Right lobe of liver (tissue), 6 donors: ENCODE results near the gene FAM20B. TPM values are rescaled to one million over a fixed set of nuclear protein-coding genes. Genes with fewer than 3 reads are reported as not detected.
A peak's percentile ranks its signal among the peaks of the same experiment; 100 is the strongest.
"Not testable (repeated sequence)": the region's sequence is repeated elsewhere in the genome, so short reads cannot be mapped to it uniquely, and the experiment has no call there.

Experiments used
- ATAC-seq, 4 donors: fragments of 200-7000 bp; cut with Tn5 transposase; one replicate each; pipeline ENCODE4 v1.9.1; 2020; ENCODE audit warnings: mild to moderate bottlenecking in 4 of 4, moderate library complexity in 4 of 4
- DNase-seq, 3 donors: peaks; one replicate each; pipeline ENCODE4 v3.0.0-alpha.2; 2020
- H3K27ac ChIP-seq, 3 donors: fragments of 200-600 bp; one replicate each; pipeline ENCODE4 v1.8.0; 2022
- H3K27me3 ChIP-seq, 2 donors: fragments of 200-600 bp; one replicate each; pipeline ENCODE4 v1.8.0; 2022
- H3K36me3 ChIP-seq, 4 donors: fragments of 200-600 bp; sonication (generic) in 1 of 4; one replicate each; pipeline versions ENCODE4 v1.5.1 to v1.8.0; 2017 to 2022; ENCODE audit warnings: control low read depth in 1 of 4
- H3K4me1 ChIP-seq, 4 donors: fragments of 200-600 bp; sonication (generic) in 1 of 4; one replicate each; pipeline versions ENCODE4 v1.5.1 to v1.8.0; 2017 to 2022; ENCODE audit warnings: control low read depth in 1 of 4
- H3K4me3 ChIP-seq, 3 donors: fragments of 200-600 bp; one replicate each; pipeline ENCODE4 v1.8.0; 2022
- H3K9me3 ChIP-seq, 4 donors: fragments of 200-600 bp; sonication (generic) in 1 of 4; one replicate each; pipeline versions ENCODE4 v1.5.1 to v1.8.0; 2017 to 2022; ENCODE audit warnings: control low read depth in 1 of 4
- CTCF ChIP-seq, 4 donors: fragments of 200-600 bp in 3 of 4; fragments of 450-650 bp in 1 of 4; IDR thresholded peaks; one replicate each; pipeline versions ENCODE4 v1.5.1 to v1.8.0; 2016 to 2022; ENCODE audit warnings: antibody characterized with exemption in 4 of 4, mild to moderate bottlenecking in 2 of 4
- POLR2A ChIP-seq: fragments of 450-650 bp; IDR thresholded peaks from one replicate; pipeline ENCODE4 v1.6.1; 2017; ENCODE audit warnings: antibody characterized with exemption, mild to moderate bottlenecking
- WGBS: methylation state at CpG from one replicate; pipeline ENCODE4 v1.1.6; 2018; ENCODE audit warnings: low coverage, low lambda C conversion rate; ENCODE audit not compliant: insufficient coverage; ENCODE audit errors: missing lambda C conversion rate; 5-methylcytosine and 5-hydroxymethylcytosine counted together
- intact Hi-C, 2 donors: fragments of 100-400 bp; cut with DNase I; formaldehyde crosslinking; loops; one replicate each; pipeline versions ENCODE4 v1.11.2 to v1.14.1; 2022
- total RNA-seq, 6 experiments: library from RNA; depleted of rRNA in 2 of 6; stranded (reverse); fragments of >200 nt in 2 of 6; fragmentation: NEBNext Ultra II Directional in 3 of 6; extraction: Animal tissue kit (Norgen Biotek cat#: 25700) in 3 of 6; gene quantifications; one replicate each; pipeline versions ENCODE4 v1.1.0 to v1.2.4, GENCODE V29; 2016 to 2023
- donor health status: DM: no; HTN: yes; CAD: no.
- donor health status: DM: no; HTN: no; CAD: no.
- donor health status: DM: no; HTN: no; CAD: no.
- donor health status: DM: no; HTN: yes; CAD: no.
- donor health status: DM: no; HTN: yes; CAD: no.

Gene FAM20B
- total RNA-seq, 6 experiments from 2014 or later, result 14.7 to 19.6 (median 17.1) TPM

- no peak overlapping the region for H3K4me3 ChIP-seq
- no peaks in the 10 kb centered on the region for H3K36me3 ChIP-seq
- H3K4me1 ChIP-seq, result no peaks in the 10 kb centered on the region
- no peak overlapping the region for H3K27ac ChIP-seq
- no peak for TF ChIP-seq CTCF (IDR thresholded peaks at IDR 0.05)
- no peak for TF ChIP-seq POLR2A
- no peak for ATAC-seq
- 90% methylated on average over 1 of the region's 1 CpG for WGBS
- no peaks in the 10 kb centered on the region for H3K27me3 ChIP-seq
- no peak for DNase-seq
- H3K9me3 ChIP-seq, result no peaks in the 10 kb centered on the region
- intact Hi-C loops, result loop anchor here in 1 of 2 donors (5.0 kb wide), 1 partner anchor 455 kb away; no protein-coding TSS in a partner anchor
Measured at GRCh38 chr1:178997428-178997827, 28.3 kb upstream of the FAM20B start.

DNA sequence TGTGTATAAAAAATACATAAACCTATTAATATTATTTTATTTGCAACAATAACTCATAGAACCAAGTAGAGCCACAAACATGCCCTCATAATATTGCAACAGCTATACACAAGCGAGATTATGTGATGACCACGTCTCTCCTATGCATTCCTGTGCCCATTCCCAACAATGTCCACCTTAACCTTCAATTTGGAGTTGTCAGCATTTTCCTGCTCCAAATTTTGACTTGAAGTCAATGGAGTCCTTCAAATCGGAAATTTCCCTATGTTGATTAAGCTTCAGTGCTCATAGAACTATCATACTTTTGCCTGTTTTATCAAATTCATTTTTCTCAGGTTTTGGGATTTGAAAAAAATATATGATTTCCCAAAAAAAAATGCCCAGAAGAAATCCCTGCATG is 27.4 kb upstream of the FAM20B start:
- ATAC-seq (no peak), DNase-seq (no peak)
- Histone ChIP-seq H3K4me1 (peaks cover 0 to 5% (median 2%) of the 10 kb centered on the region in 4 donors), H3K9me3 (no peaks in the 10 kb centered on the region), H3K36me3 (no peaks in the 10 kb centered on the region), H3K27ac (no peak overlapping the region), H3K4me3 (no peak overlapping the region), H3K27me3 (no peaks in the 10 kb centered on the region)
- TF ChIP-seq POLR2A (no peak), CTCF (IDR thresholded peaks at IDR 0.05) (no peak)
- 75% methylated on average over 3 of the region's 3 CpGs for WGBS
- intact Hi-C loops, result loop anchor here in 1 of 2 donors (5.0 kb wide), 1 partner anchor 456 kb away; no protein-coding TSS in a partner anchor

DNA sequence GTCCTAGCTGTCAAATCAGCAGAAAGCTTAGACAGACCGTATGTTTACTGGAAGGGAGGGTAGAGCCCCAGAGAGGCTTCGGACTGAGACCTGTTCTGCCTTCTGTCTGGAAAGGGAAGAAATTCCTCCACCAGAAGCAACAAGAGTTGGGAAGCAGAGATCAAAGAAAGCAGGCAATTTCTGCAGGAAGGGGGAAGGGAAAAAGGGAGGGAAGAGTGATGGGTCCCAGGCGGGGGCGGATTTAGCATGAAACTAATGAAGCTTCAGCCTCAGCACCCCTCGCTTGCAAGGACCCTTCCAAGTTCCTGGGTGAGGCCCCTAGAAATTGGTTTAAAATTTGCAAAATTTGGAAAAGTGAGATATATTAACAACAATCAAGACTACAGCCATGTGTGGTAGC is 26.6 kb upstream of the FAM20B start:
- DNase-seq, result no peak
- no peak for ATAC-seq
- peaks cover 0 to 13% (median 2%) of the 10 kb centered on the region in 4 donors for H3K4me1 ChIP-seq
- WGBS, result 87% methylated on average over 5 of the region's 5 CpGs
- intact Hi-C loops, result loop anchor here in 1 of 2 donors (5.0 kb wide), 1 partner anchor 457 kb away; no protein-coding TSS in a partner anchor
- H3K27ac ChIP-seq, result no peak overlapping the region
- H3K9me3 ChIP-seq, result no peaks in the 10 kb centered on the region
- no peaks in the 10 kb centered on the region for H3K27me3 ChIP-seq
- H3K4me3 ChIP-seq, result no peak overlapping the region
- H3K36me3 ChIP-seq, result no peaks in the 10 kb centered on the region
- no peak for TF ChIP-seq CTCF (IDR thresholded peaks at IDR 0.05)
- no peak for TF ChIP-seq POLR2A

DNA sequence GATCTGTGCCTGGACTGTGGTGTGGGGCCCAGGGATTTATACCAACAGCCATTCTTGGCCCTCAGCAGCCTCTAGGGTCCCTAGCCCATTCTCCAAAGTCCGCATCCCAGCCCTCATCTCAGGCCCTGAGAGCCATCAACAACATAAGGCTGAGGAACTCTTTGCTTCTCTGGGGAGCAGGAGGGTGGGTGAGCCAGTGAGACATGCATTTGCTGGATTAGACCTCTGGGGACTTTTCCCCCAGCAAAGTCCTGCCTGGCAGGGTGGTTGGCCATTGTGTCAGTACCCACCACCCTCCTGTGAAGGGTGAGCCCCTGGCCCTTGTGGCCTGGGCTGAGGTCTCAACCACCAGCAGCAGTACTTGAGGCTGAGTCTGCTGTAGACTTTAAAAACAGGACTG is 24.2 kb upstream of the FAM20B start:
- H3K27ac ChIP-seq, result no peak overlapping the region
- ATAC-seq, result no peak
- DNase-seq, result no peak
- peaks cover 0 to 14% (median 2%) of the 10 kb centered on the region in 4 donors for H3K4me1 ChIP-seq
- H3K4me3 ChIP-seq, result no peak overlapping the region
- intact Hi-C loops, result loop anchor here (5.0 to 10.0 kb wide), 2 partner anchors 227 to 234 kb away; no protein-coding TSS in a partner anchor
- H3K9me3 ChIP-seq, result no peaks in the 10 kb centered on the region
- H3K36me3 ChIP-seq, result no peaks in the 10 kb centered on the region
- WGBS, result 100% methylated on average over 1 of the region's 1 CpG
- no peak for TF ChIP-seq POLR2A
- no peak for TF ChIP-seq CTCF (IDR thresholded peaks at IDR 0.05)
- no peaks in the 10 kb centered on the region for H3K27me3 ChIP-seq

DNA sequence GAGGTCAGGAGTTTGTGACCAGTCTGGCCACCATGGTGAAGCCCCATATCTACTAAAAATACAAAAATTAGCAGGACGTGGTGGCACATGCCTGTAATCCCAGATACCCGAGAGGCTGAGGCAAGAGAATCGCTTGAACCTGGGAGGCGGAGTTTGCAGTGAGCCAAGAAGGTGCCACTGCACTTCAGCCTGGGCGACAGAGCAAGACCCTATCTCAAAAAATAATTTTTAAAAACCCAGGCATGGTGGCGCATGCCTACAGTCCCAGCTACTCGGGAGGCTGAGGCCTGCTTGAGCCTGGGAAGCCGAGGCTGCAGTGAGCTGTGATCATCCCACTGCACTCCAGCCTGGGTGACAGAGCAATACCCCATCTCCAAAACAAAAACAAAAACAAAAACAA is 23.6 kb upstream of the FAM20B start:
- Histone ChIP-seq H3K27ac (peak overlapping the region in 1 of 3 donors; percentile 83), H3K4me1 (peaks cover 0 to 14% (median 2%) of the 10 kb centered on the region in 4 donors)
- not testable (repeated sequence) for ATAC-seq, DNase-seq, H3K4me3 ChIP-seq, H3K36me3 ChIP-seq, H3K9me3 ChIP-seq, H3K27me3 ChIP-seq
- WGBS, result 94% methylated on average over 5 of the region's 8 CpGs
- intact Hi-C loops, result loop anchor here (5.0 to 10.0 kb wide), 2 partner anchors 227 to 235 kb away; no protein-coding TSS in a partner anchor
